CD8-positive, alpha-beta memory T cell (primary cell): Measurements from ENCODE around the gene GALE. TPM values are rescaled to one million over a fixed set of nuclear protein-coding genes. Genes with fewer than 3 reads are reported as not detected.
"Not testable (repeated sequence)": the region's sequence is repeated elsewhere in the genome, so short reads cannot be mapped to it uniquely, and the experiment has no call there.

ENCODE experiments used
- CTCF ChIA-PET: fragments of 350-600 bp; sonication (Branson Sonifier 250); formaldehyde crosslinking; loops from one replicate; lab custom pipeline; 2021; ENCODE audit warnings: antibody characterized with exemption; lab: Charles Lee
- POLR2A ChIA-PET: fragments of 350-600 bp; sonication (Branson Sonifier 250); formaldehyde crosslinking; loops from one replicate; lab custom pipeline; 2021; ENCODE audit warnings: antibody characterized with exemption; lab: Charles Lee
- DNase-seq, 5 donors: peaks; one replicate each; pipeline versions ENCODE4 v3.0.0 to v3.0.0-alpha.2; 2020 to 2022; ENCODE audit warnings: mixed read lengths in 1 of 5
- H3K27ac ChIP-seq: one replicate; pipeline ENCODE4 v1.7.0; 2013; ENCODE audit warnings: low read depth, mild to moderate bottlenecking, low read length, moderate library complexity
- H3K27me3 ChIP-seq: 2 replicates; pipeline ENCODE4 v1.7.0; 2013; ENCODE audit warnings: low read length, mild to moderate bottlenecking; ENCODE audit not compliant: insufficient read depth, poor library complexity, severe bottlenecking
- H3K36me3 ChIP-seq: 2 replicates; pipeline ENCODE4 v1.7.0; 2013; ENCODE audit warnings: mild to moderate bottlenecking, low read length, moderate library complexity; ENCODE audit not compliant: insufficient read depth
- H3K4me1 ChIP-seq: 2 replicates; pipeline ENCODE4 v1.7.0; 2013; ENCODE audit warnings: mild to moderate bottlenecking, low read length, moderate library complexity; ENCODE audit not compliant: insufficient read depth
- H3K4me3 ChIP-seq: 2 replicates; pipeline ENCODE4 v1.7.0; 2013; ENCODE audit warnings: mild to moderate bottlenecking, low read length
- H3K9me3 ChIP-seq: 2 replicates; pipeline ENCODE4 v1.7.0; 2013; ENCODE audit warnings: mild to moderate bottlenecking, low read length
- H3K27ac Mint-ChIP-seq, 8 donors: one replicate each; pipeline ENCODE4 v1.8.0; 2020 to 2021; ENCODE audit warnings: mixed read lengths in 8 of 8, mild to moderate bottlenecking in 6 of 8, inconsistent platforms in 3 of 8, moderate library complexity in 3 of 8
- H3K27me3 Mint-ChIP-seq, 2 donors: one replicate each; pipeline ENCODE4 v1.8.0; 2020 to 2021; ENCODE audit warnings: mixed read lengths in 2 of 2, mild to moderate bottlenecking in 1 of 2, moderate library complexity in 1 of 2
- H3K36me3 Mint-ChIP-seq, 3 donors: one replicate each; pipeline ENCODE4 v1.8.0; 2020 to 2021; ENCODE audit warnings: mixed read lengths in 3 of 3, inconsistent platforms in 1 of 3, mild to moderate bottlenecking in 1 of 3
- H3K4me1 Mint-ChIP-seq, 3 donors: one replicate each; pipeline ENCODE4 v1.8.0; 2020 to 2021; ENCODE audit warnings: mixed read lengths in 3 of 3, inconsistent platforms in 1 of 3, mild to moderate bottlenecking in 1 of 3
- H3K4me3 Mint-ChIP-seq, 7 donors: one replicate each; pipeline ENCODE4 v1.8.0; 2020 to 2021; ENCODE audit warnings: mixed read lengths in 7 of 7, mild to moderate bottlenecking in 6 of 7, moderate library complexity in 4 of 7, inconsistent platforms in 2 of 7
- H3K9me3 Mint-ChIP-seq, 5 donors: one replicate each; pipeline ENCODE4 v1.8.0; 2020 to 2022; ENCODE audit warnings: mixed read lengths in 5 of 5, mild to moderate bottlenecking in 3 of 5, moderate library complexity in 2 of 5, inconsistent platforms in 1 of 5
- polyA plus RNA-seq: library from polyadenylated mRNA; unstranded; fragments of 300-500 nt; fragmentation: Illumina TruSeq; gene quantifications from one replicate; pipeline ENCODE4 v1.2.3, GENCODE V29; 2021
- total RNA-seq, 2 experiments: library from RNA; stranded (reverse); gene quantifications; one replicate each; pipeline ENCODE4 v1.2.3, GENCODE V29; 2021

The GALE gene
- total RNA-seq (10 to 100 TPM; 50.5 to 55.3 TPM), polyA plus RNA-seq (17.2 TPM)

GRCh38 chr1:23800400-23801337 lies at the start of gene GALE:
Gene GALE (minus strand): TSS chr1:23800754. CDS start chr1:23799007, 1,747 bp downstream.
- peak within 1 kb of the TSS; percentile 70 for H3K4me3 ChIP-seq
- CTCF ChIA-PET: interaction anchor here (0.6 to 1.8 kb wide), 6 partner anchors 9 to 29 kb away, joined by 4 to 16 read pairs (median 4); partner anchors contain the start of genes LYPLA2 and PITHD1
- no peaks in the 10 kb centered on the region for H3K36me3 ChIP-seq
- POLR2A ChIA-PET: interaction anchor here (0.6 to 2.9 kb wide), 8 partner anchors 9 to 241 kb away, joined by 3 to 20 read pairs (median 4); partner anchors contain the start of genes HMGCL, LYPLA2, PITHD1 and PNRC2
- H3K4me1 Mint-ChIP-seq: peaks cover 14 to 24% (median 19%) of the 10 kb centered on the region in 3 donors
- H3K9me3 Mint-ChIP-seq: no peaks in the 10 kb centered on the region
- peak; percentile 92 to 98 (median 95) for DNase-seq
- no peaks in the 10 kb centered on the region for H3K27me3 ChIP-seq
- no peaks in the 10 kb centered on the region for H3K27me3 Mint-ChIP-seq
- H3K36me3 Mint-ChIP-seq: peaks cover 0 to 38% (median 2%) of the 10 kb centered on the region in 3 donors
- peak within 1 kb of the TSS; percentile 85 to 97 (median 91) for H3K4me3 Mint-ChIP-seq
- peak within 1 kb of the TSS; percentile 85 for H3K27ac ChIP-seq
- peaks cover 20% of the 10 kb centered on the region for H3K4me1 ChIP-seq
- peak within 1 kb of the TSS; percentile 84 to 96 (median 91) for H3K27ac Mint-ChIP-seq
- no peaks in the 10 kb centered on the region for H3K9me3 ChIP-seq

- Histone ChIP-seq H3K36me3 (peaks cover 21% of the 10 kb centered on the region), H3K27me3 (no peaks in the 10 kb centered on the region), H3K9me3 (no peaks in the 10 kb centered on the region), H3K27ac (no peak overlapping the region), H3K4me3 (no peak overlapping the region), H3K4me1 (no peaks in the 10 kb centered on the region)
- POLR2A ChIA-PET: no interaction called here
- Mint-ChIP-seq H3K9me3 (no peaks in the 10 kb centered on the region), H3K4me3 (no peak overlapping the region), H3K4me1 (no peaks in the 10 kb centered on the region), H3K27ac (peak overlapping the region in 2 of 8 donors; percentile 73 to 85), H3K27me3 (no peaks in the 10 kb centered on the region), H3K36me3 (peaks cover 22 to 54% (median 29%) of the 10 kb centered on the region in 3 donors)
- no peak for DNase-seq
- CTCF ChIA-PET: no interaction called here
Observed at GRCh38 chr1:23848673-23849616, 48.4 kb upstream of the GALE start.

GRCh38 chr1:23847482-23848095 lies 47.0 kb upstream of the GALE start:
- H3K4me3 ChIP-seq, DNase-seq, H3K27me3 ChIP-seq, H3K27me3 Mint-ChIP-seq, H3K4me1 Mint-ChIP-seq, POLR2A ChIA-PET, H3K9me3 Mint-ChIP-seq, H3K27ac Mint-ChIP-seq, H3K4me3 Mint-ChIP-seq, H3K9me3 ChIP-seq, H3K4me1 ChIP-seq, CTCF ChIA-PET, H3K27ac ChIP-seq: not testable (repeated sequence)
- H3K36me3 Mint-ChIP-seq: peaks cover 22 to 52% (median 30%) of the 10 kb centered on the region in 3 donors
- H3K36me3 ChIP-seq: peaks cover 21% of the 10 kb centered on the region

GRCh38 chr1:23845163-23845562 lies 44.6 kb upstream of the GALE start:
- Histone ChIP-seq H3K4me3 (no peak overlapping the region), H3K27ac (no peak overlapping the region), H3K9me3 (no peaks in the 10 kb centered on the region), H3K4me1 (no peaks in the 10 kb centered on the region), H3K36me3 (peaks cover 21% of the 10 kb centered on the region), H3K27me3 (no peaks in the 10 kb centered on the region)
- DNase-seq: no peak
- Mint-ChIP-seq H3K27ac (peak overlapping the region in 1 of 8 donors; percentile 74), H3K36me3 (peaks cover 22 to 45% (median 26%) of the 10 kb centered on the region in 3 donors), H3K4me1 (no peaks in the 10 kb centered on the region), H3K9me3 (no peaks in the 10 kb centered on the region), H3K4me3 (no peak overlapping the region), H3K27me3 (no peaks in the 10 kb centered on the region)
- CTCF ChIA-PET: interaction anchor here (1.3 kb wide), 1 partner anchor 23 kb away, joined by 3 read pairs; no protein-coding TSS in a partner anchor
- POLR2A ChIA-PET: no interaction called here

DNA sequence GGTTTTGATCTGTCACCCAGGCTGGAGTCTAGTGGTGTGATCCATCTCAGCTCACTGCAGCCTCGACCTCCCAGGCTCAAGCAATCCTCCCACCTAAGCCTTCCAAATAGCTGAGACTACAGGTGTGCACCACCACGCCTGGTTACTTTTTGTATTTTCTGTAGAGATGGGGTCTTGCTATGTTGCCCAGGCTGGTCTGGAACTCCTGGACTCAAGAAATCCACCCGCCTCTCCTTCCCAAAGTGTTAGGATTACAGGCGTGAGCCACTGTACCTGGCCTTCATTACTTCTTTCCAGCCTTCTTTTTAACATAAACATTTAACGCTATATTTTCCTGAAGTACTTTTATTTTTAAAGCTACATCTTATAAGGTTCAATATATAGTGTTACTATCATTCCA lies 43.1 kb upstream of the GALE start:
- Mint-ChIP-seq H3K9me3 (no peaks in the 10 kb centered on the region), H3K4me3 (no peak overlapping the region), H3K27me3 (no peaks in the 10 kb centered on the region), H3K4me1 (peaks cover under 1% of the 10 kb centered on the region in 3 donors), H3K27ac (no peak overlapping the region), H3K36me3 (peaks cover 22 to 36% (median 25%) of the 10 kb centered on the region in 3 donors)
- H3K9me3 ChIP-seq: no peaks in the 10 kb centered on the region
- no peak overlapping the region for H3K27ac ChIP-seq
- ChIA-PET POLR2A (no interaction called here), CTCF (interaction anchor here (0.9 kb wide), 1 partner anchor 34 kb away, joined by 5 read pairs; no protein-coding TSS in a partner anchor)
- H3K4me1 ChIP-seq: no peaks in the 10 kb centered on the region
- H3K4me3 ChIP-seq: no peak overlapping the region
- H3K36me3 ChIP-seq: peaks cover 21% of the 10 kb centered on the region
- DNase-seq: no peak
- no peaks in the 10 kb centered on the region for H3K27me3 ChIP-seq

GRCh38 chr1:23838401-23838866 lies 37.9 kb upstream of the GALE start:
- peak overlapping the region; percentile 56 for H3K4me3 ChIP-seq
- H3K4me1 ChIP-seq: peaks cover 8% of the 10 kb centered on the region
- H3K4me3 Mint-ChIP-seq: peak overlapping the region; percentile 39 to 90 (median 82)
- H3K27me3 ChIP-seq: no peaks in the 10 kb centered on the region
- DNase-seq: peak; percentile 68 to 88 (median 72)
- H3K36me3 Mint-ChIP-seq: no peaks in the 10 kb centered on the region
- peak overlapping the region in 7 of 8 donors; percentile 0 to 96 (median 79) for H3K27ac Mint-ChIP-seq
- POLR2A ChIA-PET: interaction anchor here (0.6 kb wide), 1 partner anchor 35 kb away, joined by 3 read pairs; no protein-coding TSS in a partner anchor
- CTCF ChIA-PET: interaction anchor here (0.8 to 1.5 kb wide), 2 partner anchors 13 to 217 kb away, joined by 3 to 4 read pairs; partner anchors contain the start of gene HMGCL
- no peaks in the 10 kb centered on the region for H3K36me3 ChIP-seq
- no peaks in the 10 kb centered on the region for H3K9me3 ChIP-seq
- no peaks in the 10 kb centered on the region for H3K9me3 Mint-ChIP-seq
- H3K27me3 Mint-ChIP-seq: peaks cover 3 to 8% of the 10 kb centered on the region in 2 donors
- H3K4me1 Mint-ChIP-seq: peaks cover 11 to 13% (median 12%) of the 10 kb centered on the region in 3 donors
- H3K27ac ChIP-seq: no peak overlapping the region

DNA sequence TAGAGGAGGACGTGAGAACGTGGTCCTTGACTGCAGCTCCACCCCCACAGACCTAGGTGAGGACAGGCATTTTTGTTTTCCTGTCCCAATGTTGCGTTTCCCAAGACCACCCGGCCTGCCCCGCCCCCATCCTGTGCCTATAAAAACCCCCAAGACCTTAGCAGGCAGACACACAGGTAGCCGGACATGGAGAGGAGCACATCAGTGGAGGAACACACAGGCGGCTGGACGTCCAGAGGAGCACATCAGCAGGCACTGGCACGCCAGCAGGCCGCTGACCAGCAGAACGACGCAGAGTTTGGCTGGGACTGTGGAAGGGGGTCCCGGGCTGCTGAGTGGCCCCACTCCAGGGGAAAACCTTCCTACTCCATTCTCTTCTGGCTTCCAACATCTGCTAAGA lies 37.4 kb upstream of the GALE start:
- Mint-ChIP-seq H3K27ac (peak overlapping the region in 4 of 8 donors; percentile 14 to 80 (median 56)), H3K9me3 (no peaks in the 10 kb centered on the region), H3K36me3 (no peaks in the 10 kb centered on the region), H3K27me3 (peaks cover 3 to 8% of the 10 kb centered on the region in 2 donors), H3K4me1 (peaks cover 11 to 13% (median 12%) of the 10 kb centered on the region in 3 donors), H3K4me3 (peak overlapping the region; percentile 39 to 90 (median 82))
- Histone ChIP-seq H3K9me3 (no peaks in the 10 kb centered on the region), H3K4me3 (peak overlapping the region; percentile 56), H3K27me3 (no peaks in the 10 kb centered on the region), H3K36me3 (no peaks in the 10 kb centered on the region), H3K27ac (no peak overlapping the region), H3K4me1 (peaks cover 8% of the 10 kb centered on the region)
- POLR2A ChIA-PET: interaction anchor here (0.6 kb wide), 1 partner anchor 35 kb away, joined by 3 read pairs; no protein-coding TSS in a partner anchor
- no peak for DNase-seq
- CTCF ChIA-PET: interaction anchor here (0.8 to 1.5 kb wide), 2 partner anchors 12 to 216 kb away, joined by 3 to 4 read pairs; partner anchors contain the start of gene HMGCL
